ENCODE results near the gene TMEM176B.

- TF ChIP-seq CTCF (IDR thresholded peaks at IDR 0.05) (no peak), POLR2A (IDR thresholded peaks at IDR 0.05) (no peak)
Measured at GRCh38 chr7:150805864-150806263, 5.7 kb upstream of the TMEM176B start.

All from testis (tissue), 2 donors.